Measurements from ENCODE around the gene PIGM. TPM values are rescaled to one million over a fixed set of nuclear protein-coding genes. Genes with fewer than 3 reads are reported as not detected.

Gene PIGM
- total RNA-seq, 3 donors from 2014 or later (not counting 1 experiment from before 2014, with no cell fraction given) = 3.8 to 5.1 (median 3.9) TPM

- Histone ChIP-seq H3K4me3 (ENCODE audit: low read length) (no peak overlapping the region), H3K27ac (ENCODE audit: low read length) (no peak overlapping the region), H3K36me3 (ENCODE audit: control insufficient read depth, insufficient read depth, low read length) (no peaks in the 10 kb centered on the region), H3K27me3 (ENCODE audit: control insufficient read depth, insufficient read depth, low read length) (no peaks in the 10 kb centered on the region), H3K4me1 (ENCODE audit: control insufficient read depth, insufficient read depth, low read length) (no peaks in the 10 kb centered on the region), H3K9me3 (ENCODE audit: control insufficient read depth, insufficient read depth, low read length) (no peaks in the 10 kb centered on the region)
- Mint-ChIP-seq H3K36me3 (no peaks in the 10 kb centered on the region), H3K4me3 (no peak overlapping the region), H3K27ac (no peak overlapping the region), H3K9me3 (no peaks in the 10 kb centered on the region), H3K27me3 (ENCODE audit: low read depth in 2 of 2) (peaks cover 33 to 61% of the 10 kb centered on the region in 2 donors), H3K4me1 (no peaks in the 10 kb centered on the region)
- ATAC-seq (no peak), DNase-seq (no peak)
- intact Hi-C loops (cut with micrococcal nuclease) = no loop called here
- 62% methylated on average over 1 of the region's 1 CpG for WGBS (ENCODE audit: insufficient coverage)
- no peak for TF ChIP-seq CTCF (IDR thresholded peaks at IDR 0.05)
These were observed 24.9 kb upstream of the PIGM start for GRCh38 chr1:160056648-160057169.

- no peaks in the 10 kb centered on the region for H3K9me3 ChIP-seq (ENCODE audit: control insufficient read depth, insufficient read depth, low read length)
- ATAC-seq (no peak), DNase-seq (no peak)
- H3K27me3 Mint-ChIP-seq (ENCODE audit: low read depth in 2 of 2) = peaks cover 44 to 49% of the 10 kb centered on the region in 2 donors
- no peaks in the 10 kb centered on the region for H3K36me3 ChIP-seq (ENCODE audit: control insufficient read depth, insufficient read depth, low read length)
- H3K27me3 ChIP-seq (ENCODE audit: control insufficient read depth, insufficient read depth, low read length) = no peaks in the 10 kb centered on the region
- H3K4me1 ChIP-seq (ENCODE audit: control insufficient read depth, insufficient read depth, low read length) = no peaks in the 10 kb centered on the region
- H3K9me3 Mint-ChIP-seq = no peaks in the 10 kb centered on the region
- H3K4me1 Mint-ChIP-seq = no peaks in the 10 kb centered on the region
- H3K4me3 ChIP-seq (ENCODE audit: low read length) = no peak overlapping the region
- H3K36me3 Mint-ChIP-seq = no peaks in the 10 kb centered on the region
- no peak overlapping the region for H3K4me3 Mint-ChIP-seq
- 68% methylated on average over 7 of the region's 7 CpGs for WGBS (ENCODE audit: insufficient coverage)
- no peak overlapping the region for H3K27ac Mint-ChIP-seq
- no peak overlapping the region for H3K27ac ChIP-seq (ENCODE audit: low read length)
- no peak for TF ChIP-seq CTCF (IDR thresholded peaks at IDR 0.05)
- intact Hi-C loops (cut with micrococcal nuclease) = no loop called here
These were observed 22.0 kb upstream of the PIGM start for GRCh38 chr1:160053548-160054365.

- Histone ChIP-seq H3K9me3 (ENCODE audit: control insufficient read depth, insufficient read depth, low read length) (no peaks in the 10 kb centered on the region), H3K4me3 (ENCODE audit: low read length) (no peak overlapping the region), H3K36me3 (ENCODE audit: control insufficient read depth, insufficient read depth, low read length) (no peaks in the 10 kb centered on the region), H3K4me1 (ENCODE audit: control insufficient read depth, insufficient read depth, low read length) (no peaks in the 10 kb centered on the region), H3K27me3 (ENCODE audit: control insufficient read depth, insufficient read depth, low read length) (no peaks in the 10 kb centered on the region), H3K27ac (ENCODE audit: low read length) (no peak overlapping the region)
- Mint-ChIP-seq H3K4me1 (no peaks in the 10 kb centered on the region), H3K36me3 (no peaks in the 10 kb centered on the region), H3K27me3 (ENCODE audit: low read depth in 2 of 2) (peaks cover 44 to 48% of the 10 kb centered on the region in 2 donors), H3K9me3 (no peaks in the 10 kb centered on the region), H3K4me3 (no peak overlapping the region), H3K27ac (no peak overlapping the region)
- no peak for TF ChIP-seq CTCF (IDR thresholded peaks at IDR 0.05)
- intact Hi-C loops (cut with micrococcal nuclease) = no loop called here
- 75% methylated on average over 6 of the region's 6 CpGs for WGBS (ENCODE audit: insufficient coverage)
- no peak for ATAC-seq
- no peak for DNase-seq
These were observed 21.1 kb upstream of the PIGM start for GRCh38 chr1:160052936-160053335.
